Measurements from ENCODE around the gene VOPP1.
"Not testable (repeated sequence)": the region's sequence is repeated elsewhere in the genome, so short reads cannot be mapped to it uniquely, and the experiment has no call there.

- TF ChIP-seq YY1 (IDR thresholded peaks at IDR 0.05; ENCODE audit: insufficient read depth, insufficient read length); SUZ12 (IDR thresholded peaks at IDR 0.05; ENCODE audit: extremely low read depth, insufficient read depth, insufficient read length); ZNF274 (IDR thresholded peaks at IDR 0.05; ENCODE audit: low read depth, low read length): not testable (repeated sequence)
Measured at GRCh38 chr7:55605661-55606060, 33.4 kb upstream of the VOPP1 start.

Measured in NT2/D1 (cell line).